Ammon's horn (tissue), 1 donor: ENCODE measurements around the gene SPINT1.

Experiments
- DNase-seq: peaks from one replicate; pipeline ENCODE4 v3.0.0-alpha.2; 2016; ENCODE audit warnings: low spot score

Gene SPINT1, protein sequence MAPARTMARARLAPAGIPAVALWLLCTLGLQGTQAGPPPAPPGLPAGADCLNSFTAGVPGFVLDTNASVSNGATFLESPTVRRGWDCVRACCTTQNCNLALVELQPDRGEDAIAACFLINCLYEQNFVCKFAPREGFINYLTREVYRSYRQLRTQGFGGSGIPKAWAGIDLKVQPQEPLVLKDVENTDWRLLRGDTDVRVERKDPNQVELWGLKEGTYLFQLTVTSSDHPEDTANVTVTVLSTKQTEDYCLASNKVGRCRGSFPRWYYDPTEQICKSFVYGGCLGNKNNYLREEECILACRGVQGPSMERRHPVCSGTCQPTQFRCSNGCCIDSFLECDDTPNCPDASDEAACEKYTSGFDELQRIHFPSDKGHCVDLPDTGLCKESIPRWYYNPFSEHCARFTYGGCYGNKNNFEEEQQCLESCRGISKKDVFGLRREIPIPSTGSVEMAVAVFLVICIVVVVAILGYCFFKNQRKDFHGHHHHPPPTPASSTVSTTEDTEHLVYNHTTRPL

DNA sequence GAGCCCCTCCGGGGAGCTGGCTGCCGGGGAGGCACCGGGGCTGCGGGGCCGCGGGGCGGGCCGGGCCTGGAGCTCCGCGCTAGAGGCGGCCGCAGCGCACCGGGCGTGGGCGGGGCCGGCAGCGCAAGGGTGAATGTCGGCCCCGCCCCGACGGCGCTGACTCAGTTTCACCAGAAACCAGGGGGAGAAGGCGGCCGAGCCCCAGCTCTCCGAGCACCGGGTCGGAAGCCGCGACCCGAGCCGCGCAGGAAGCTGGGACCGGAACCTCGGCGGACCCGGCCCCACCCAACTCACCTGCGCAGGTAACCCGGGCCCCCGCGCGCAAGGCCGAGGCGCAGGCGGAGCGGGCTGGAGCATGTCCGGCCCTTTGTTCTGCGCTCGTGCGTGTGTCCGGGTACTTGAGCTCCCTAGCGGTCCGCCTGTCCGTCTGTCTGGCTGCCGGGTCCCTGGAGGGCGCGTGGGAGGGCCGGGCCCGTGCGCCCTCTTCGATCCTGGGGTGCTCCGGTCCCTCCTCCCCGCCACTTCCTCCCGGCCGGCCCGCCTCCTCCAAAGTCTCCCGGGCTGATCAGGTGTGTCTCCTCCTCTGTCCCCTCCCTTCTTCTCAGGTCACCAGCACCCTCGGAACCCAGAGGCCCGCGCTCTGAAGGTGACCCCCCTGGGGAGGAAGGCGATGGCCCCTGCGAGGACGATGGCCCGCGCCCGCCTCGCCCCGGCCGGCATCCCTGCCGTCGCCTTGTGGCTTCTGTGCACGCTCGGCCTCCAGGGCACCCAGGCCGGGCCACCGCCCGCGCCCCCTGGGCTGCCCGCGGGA is at the start of gene SPINT1:
Gene SPINT1 (plus strand): TSS at position 164 of the 811 bp plus-strand sequence. CDS start 507 bp downstream, at position 671.
- DNase-seq = no peak

DNA sequence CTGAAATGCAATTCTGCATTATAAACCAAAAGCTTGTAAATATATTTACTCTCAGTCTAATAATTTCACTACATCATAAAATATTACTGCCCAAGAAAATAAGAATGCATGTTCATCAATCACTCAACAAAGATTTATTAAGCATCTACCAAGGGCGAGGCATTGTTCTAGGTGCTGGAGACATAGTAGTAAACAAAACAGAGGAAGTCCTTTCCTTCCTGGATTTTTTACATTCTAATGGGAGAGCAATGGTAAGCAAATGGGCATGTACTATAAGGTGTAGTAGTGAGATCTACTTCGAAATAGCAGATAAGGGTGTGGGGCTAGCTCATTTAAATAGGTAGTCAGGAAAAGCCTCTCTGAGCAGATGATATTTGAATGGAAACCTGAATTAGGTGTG is 47.8 kb upstream of the SPINT1 start:
- DNase-seq = no peak

DNA sequence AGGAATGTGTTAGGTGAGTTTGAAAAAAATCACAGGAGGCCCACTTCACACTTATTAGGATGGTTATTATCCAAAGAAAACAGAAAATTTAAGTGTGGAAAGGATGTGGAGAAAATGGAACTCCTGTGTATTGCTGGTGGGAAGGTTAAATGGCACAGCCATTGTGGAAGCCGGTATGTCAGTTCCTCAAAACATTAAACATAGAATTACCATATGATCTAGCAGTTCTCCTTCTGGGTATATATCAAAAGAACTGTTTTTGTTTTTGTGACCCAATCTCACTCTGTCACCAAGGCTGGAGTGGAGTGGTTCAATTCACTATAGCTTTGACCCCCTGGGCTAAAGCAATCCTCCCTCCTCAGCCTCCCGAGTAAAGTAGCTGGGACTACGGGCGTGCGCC is 47.3 kb upstream of the SPINT1 start:
- no peak for DNase-seq

DNA sequence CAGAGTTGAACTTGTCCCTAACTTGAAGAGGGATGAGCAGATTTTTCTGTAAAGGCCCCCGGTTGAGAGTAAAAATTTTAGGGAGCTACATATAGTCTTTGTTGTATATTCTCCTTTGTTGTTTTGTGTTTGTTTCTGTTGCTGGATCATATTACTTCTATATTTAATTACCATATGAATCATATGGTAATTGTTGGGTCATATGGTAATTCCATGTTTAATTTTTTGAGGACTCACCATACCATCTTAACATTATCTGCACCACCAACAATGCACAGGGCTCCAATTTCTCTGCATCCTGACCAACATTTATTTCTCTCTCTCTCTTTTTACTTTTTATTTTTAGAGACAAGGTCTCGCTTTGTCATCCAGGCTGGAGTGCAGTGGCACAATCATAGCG is 44.3 kb upstream of the SPINT1 start:
- no peak for DNase-seq

DNA sequence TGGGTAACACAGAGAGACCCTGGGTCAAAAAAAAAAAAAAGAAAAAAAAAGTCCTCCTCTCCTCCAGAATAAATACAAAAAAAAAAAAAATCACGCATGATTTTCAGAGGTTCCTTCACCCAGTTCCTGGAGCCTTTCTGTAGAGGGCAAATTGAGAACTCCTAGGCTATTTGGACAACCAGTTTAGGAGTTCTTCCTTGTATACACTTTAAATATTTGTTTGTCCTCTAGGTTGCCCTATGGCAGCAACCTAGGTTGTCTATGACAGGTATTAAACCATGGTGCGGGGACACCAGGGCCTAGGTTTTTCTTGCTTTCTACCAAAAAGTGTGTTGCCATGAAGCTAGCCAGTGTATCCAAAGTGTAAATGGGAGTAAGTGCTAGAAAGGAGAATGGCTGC is 40.8 kb upstream of the SPINT1 start:
- no peak for DNase-seq

DNA sequence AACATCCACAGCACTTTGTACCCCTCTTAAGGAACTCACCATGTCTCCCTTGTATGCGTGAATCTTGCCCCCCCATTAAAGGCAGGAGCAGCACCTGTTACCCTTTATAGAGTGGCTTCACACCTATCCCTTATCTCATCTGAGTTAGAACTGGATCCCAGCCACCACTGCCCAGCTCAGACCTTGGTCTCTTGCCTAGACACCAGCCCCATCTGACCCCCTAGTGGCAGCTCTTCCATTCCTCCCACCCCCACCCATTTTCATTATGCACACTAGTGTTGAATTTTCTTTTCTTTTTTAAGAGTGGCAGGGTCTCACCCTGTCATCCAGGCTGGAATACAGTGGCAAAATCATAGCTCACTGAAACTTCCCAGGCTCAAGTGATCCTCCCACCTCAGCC is 40.2 kb upstream of the SPINT1 start:
- no peak for DNase-seq

DNA sequence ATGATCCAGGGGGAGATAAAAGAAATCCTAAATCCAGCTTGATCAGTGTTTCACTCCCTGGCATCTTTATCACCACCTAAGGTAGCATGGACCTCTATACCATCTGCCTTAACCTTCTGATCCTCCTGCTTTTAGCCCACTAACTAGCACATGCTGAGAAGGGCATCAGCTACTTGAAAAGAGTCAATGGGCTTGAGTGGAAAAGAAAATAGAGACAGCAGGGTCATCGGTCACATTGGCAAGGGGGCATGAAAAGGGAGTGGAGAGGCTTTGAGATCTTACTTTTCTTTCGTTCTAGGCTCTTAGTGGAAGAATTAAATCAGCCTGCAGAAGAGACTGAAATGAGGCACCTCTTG is 37.2 kb upstream of the SPINT1 start:
- DNase-seq = no peak

DNA sequence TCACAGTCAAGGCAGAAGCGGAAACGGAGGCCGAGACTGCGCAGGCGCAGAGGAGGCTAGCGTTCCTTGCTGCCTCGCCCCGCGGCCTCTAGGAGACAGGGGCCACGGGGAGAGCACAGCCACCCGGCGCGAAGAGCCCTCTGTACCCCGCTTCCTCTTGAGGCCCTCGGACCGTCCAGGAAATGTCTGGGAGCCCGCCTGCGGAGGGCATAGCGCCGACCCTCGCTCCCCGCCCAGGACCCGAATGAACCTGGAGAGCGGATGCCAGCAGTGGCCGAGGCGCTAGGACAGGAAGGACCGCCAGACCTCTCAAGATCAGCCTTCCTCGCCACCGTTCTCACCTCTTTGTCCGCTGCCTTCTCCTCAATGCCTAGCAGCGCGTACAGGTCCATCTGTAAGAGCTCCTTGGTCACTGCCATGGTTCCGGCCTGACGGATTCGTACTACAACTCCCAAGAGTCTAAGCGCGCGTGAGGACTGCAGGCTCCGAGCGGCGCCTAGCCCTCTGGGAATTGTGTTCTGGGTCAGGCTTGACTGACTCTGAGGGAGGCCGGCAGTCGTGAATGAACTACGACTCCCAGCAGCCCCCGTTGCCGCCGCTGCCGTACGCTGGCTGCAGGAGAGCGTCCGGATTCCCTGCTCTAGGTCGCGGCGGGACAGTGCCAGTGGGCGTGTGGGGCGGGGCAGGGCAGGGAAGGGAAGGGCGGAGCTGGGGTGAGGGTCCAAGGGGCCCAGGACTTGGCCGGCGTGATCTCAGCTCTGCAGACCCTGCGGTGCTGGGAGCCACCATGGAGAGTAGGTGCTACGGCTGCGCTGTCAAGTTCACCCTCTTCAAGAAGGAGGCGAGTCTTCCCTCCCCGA is 36.6 kb upstream of the SPINT1 start, which contains the start of the genes DNAJC17 and ZFYVE19:
Gene DNAJC17 (minus strand): TSS at position 446 of the 860 bp plus-strand sequence. CDS start 27 bp downstream, at position 419.
Gene ZFYVE19 (plus strand): TSS at position 62 of the 860 bp plus-strand sequence. CDS start 501 bp downstream, at position 563.
- DNase-seq = peak; percentile 100

DNA sequence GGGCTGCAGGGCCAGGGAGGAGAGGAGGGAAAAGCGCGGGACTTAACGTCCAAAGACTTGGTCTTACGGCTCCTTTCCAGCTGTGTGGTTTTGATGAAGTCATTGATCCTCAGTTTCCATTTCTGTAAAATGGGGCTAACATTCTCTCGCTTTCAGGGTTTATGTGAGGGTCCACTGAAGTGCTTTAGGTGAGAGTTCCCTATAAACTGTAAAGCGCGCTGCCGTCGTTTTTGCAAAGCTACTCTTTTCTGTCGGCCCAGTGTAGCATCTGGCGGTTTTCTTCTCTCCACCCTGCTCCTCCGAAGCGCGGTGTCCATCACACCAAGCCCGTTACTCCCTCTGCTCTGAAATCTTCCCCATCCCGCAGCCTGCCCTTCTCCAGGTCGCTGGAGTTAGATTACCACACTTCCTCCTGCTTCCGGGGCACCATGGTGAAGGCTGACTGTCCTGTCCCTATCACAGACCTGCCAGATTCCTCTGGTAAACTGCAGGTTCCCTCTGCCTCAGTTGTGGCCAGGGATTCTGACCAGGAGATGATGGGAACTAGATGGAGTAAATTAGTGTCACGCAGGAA is 35.9 kb upstream of the SPINT1 start:
- DNase-seq = no peak

DNA sequence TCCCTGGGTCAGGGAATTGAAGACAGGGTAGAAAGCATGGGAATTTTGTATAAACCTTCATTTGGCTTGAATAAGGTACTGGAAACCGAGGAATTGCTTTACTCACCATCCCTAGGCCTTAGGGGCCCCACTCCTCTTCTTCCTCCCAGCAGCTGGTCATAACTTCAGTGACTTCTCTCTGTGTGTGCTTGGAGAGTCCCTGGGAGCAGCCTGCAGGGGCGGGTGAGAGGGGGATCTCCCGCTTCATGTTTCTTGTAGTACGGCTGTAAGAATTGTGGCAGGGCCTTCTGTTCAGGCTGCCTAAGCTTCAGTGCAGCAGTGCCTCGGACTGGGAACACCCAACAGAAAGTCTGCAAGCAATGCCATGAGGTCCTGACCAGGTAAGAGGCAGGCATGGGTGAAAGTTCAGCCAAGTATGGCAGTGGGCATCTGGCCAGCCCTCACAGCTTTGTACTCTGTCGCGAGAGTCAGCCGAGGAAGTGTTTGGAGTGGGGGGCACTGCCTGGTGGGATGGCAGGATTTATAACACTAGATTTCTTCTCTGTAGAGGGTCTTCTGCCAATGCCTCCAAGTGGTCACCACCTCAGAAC is 34.9 kb upstream of the SPINT1 start:
- no peak for DNase-seq

DNA sequence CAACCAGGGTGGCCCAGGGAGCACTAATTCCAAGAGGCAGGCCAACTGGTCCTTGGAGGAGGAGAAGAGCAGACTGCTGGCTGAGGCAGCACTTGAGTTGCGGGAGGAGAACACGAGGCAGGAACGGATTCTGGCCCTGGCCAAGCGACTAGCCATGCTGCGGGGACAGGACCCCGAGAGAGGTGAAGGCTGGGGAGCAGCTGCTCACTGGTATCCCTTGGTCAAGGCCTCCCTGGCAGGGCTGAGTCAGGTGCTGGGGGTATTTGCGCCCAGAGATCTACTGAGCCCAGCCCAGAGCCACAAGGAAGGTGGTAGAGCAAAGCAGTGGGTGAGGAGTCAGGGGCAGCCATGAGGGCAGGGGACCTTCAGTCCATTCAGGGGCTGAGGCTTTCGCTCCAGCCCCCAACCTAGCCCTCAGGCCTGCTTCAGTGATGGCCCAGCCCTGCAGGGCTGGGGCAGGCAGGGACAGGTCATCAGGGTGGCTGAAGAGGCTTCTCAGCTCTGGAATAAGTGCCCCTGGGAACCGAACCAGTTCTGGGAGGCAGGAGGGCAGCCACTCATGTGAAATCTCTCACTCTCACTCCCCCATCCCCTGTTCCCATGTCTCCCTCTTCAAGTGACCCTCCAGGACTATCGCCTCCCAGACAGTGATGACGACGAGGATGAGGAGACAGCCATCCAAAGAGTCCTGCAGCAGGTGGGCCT is 31.0 kb upstream of the SPINT1 start:
- no peak for DNase-seq

DNA sequence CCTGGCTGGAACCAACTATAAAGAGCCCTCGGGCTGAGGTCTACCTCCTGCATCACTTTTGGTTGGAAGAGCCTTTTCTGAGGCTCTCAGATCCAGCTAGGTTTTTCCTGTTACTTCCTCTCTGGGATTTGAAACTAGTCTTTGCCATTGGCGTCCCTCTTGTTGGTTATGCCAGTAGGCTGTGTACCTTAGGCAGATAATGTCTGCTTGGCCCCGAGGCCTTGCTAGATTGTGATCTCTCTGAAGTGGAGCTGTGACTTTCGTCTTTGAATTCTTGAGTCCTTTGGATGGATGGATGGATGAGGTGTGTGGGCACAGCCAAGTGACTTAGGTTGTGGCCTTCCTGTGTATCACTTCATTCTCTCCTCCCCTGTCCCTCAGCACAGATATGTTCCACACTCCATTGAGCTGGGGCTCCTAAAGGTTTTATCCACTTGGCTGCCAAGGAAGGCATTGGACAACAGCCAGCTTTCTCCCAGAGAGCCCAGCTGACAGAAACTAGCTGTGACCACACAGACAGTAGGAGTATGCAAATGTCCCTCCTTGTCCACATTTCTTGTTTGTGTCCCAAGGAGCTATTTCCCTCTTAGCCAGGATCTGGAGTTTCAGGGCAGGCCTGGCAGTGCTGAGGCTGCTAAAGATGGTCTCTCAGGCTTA is 28.7 kb upstream of the SPINT1 start:
- peak; percentile 37 for DNase-seq

DNA sequence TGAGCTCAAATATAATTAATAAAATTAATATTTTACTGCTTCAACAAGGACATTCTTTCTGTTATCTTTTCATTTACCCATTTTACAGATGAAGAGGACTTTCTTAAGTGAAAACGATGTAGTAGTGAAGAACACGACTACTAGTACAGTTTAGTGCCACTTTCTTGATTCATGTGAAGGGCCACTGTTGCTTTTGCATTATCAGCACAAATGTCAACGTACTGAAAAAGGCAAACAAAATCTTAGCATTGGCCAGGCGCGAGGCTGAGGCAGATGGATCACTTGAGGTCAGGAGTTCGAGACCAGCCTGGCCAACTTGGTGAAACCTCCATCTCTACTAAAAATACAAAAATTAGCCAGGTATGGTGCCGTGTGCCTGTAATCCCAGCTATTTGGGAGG is 24.8 kb upstream of the SPINT1 start:
- no peak for DNase-seq

DNA sequence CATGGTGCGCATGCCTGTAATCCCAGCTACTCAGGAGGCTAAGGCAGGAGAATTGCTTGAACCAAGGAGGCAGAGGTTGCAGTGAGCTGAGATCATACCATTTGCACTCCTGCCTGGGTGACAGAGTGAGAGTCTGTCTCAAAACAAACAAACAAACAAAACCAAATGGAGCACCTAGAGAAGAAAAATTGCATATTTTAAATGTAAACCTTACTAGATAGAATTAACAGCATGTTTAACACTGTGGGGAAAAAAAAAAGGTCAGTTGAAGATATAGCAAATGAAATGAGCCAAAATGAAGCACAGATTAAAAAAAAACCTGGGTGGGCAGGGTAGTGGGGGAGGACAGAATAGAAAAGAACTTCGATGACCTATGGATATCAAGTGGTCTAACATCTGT is 22.7 kb upstream of the SPINT1 start:
- no peak for DNase-seq

DNA sequence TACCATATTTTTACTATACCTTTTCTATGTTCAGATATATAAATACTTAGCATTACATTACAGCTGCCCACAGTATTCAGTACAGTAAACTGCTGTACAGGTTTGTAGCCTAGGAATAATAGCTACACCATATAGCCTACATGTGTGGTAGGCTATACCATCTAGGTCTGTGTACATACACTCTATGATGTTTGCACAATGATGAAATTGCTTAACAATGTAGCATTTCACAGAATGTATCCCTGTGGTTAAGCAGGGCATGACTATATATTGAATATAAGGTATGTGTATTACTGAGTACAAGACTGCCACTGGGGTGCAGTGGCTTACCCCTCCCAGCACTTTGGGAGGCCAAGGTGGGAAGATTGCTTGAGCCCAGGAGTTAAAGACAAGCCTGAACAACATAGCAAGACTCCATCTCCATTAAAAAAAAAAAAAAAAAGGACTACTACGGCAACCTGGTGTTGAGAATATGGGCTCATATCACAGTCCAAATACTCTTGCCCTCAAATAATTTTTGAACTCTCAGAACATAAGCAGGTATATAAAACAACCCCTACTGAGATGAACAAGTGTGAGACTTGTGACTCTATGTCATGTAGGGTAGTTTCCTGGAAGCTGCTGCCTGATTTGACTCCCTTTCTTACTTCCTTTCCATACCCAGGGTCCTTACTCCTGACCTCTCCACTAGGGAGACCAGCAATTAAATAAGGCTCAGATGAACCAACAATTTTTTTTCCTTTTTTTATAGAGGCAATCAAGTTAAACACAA is 20.1 kb upstream of the SPINT1 start:
- DNase-seq = no peak

DNA sequence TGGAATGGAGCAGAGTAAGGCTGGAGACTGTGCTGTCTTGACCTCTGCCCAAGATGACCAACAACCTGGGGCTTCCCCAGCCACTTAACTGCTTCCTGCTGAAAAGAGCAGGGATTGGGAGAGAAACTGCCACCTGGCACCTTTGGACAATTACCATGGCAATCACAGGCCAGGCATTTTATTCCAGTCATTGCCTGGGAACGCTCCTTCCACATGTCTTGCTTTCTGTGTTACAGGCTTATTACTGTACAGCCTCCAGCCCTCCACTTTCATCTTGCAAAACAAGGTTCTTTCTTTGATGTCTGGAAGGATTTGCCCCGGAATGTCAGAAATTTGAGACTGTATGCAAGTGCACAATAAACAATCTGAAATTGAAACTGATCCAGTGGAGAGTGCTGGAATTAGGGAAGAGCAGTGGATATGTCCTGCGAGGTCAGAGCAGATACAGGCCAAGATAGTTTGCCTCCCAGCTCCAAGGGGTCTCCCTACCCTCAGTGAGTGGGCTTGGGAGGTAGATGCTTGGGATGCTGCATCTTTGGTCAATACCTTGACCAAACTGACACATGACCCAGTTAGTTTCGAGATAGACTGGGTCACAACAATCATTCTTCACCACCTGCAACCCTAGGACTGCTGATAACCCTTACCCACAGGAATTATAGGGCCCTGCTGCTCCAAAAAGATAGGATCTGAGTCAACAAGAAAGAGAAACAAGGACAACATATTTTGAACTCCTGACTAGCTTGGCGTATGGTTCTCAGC is 18.0 kb upstream of the SPINT1 start:
- DNase-seq = no peak

DNA sequence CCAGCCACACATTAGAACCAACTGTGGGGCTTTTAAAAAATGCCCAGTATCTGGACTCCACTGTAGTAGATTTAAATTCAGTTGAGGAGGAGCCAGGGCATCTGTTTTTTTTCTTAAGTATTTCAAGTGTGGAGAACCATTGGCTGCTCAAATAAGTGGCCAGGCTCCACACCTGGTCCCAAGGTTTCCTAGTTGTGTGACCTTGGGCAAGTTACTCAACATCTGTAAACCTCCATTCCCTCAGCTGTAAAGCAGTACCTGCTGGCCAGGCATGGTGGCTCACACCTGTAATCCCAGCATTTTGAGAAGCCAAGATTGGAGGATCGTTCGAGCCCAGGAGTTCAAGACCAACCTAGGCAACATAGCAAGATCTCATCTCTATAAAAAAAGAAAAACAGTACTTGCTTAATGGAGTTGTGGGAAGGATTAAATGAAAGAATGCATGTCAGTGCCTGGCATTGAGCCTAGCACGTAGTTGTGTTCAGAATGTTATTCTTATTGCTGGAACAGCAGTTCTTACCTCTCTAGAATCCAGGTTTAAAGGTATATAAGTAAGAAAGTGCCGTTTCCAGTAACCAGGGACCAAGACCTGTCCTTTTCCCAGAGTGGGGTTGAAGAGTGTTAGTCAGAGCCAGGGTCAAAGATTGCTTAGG is 17.3 kb upstream of the SPINT1 start:
- no peak for DNase-seq
